B cell (primary cell): ENCODE measurements around the gene HECTD2.

Experiments used
- CTCF ChIP-seq: fragments of 200-600 bp; IDR thresholded peaks from one replicate; pipeline ENCODE4 v1.8.0; 2022; ENCODE audit warnings: antibody characterized with exemption, mild to moderate bottlenecking
- EZH2 ChIP-seq: IDR thresholded peaks from 2 replicates; pipeline ENCODE4 v1.6.1; 2012; ENCODE audit warnings: borderline replicate concordance, low read depth, mild to moderate bottlenecking, moderate library complexity, low read length; ENCODE audit not compliant: insufficient read depth, poor library complexity, severe bottlenecking

GRCh38 chr10:91418416-91418815 lies 8.3 kb downstream of the HECTD2 start:
- no peak for TF ChIP-seq CTCF
- no peak for TF ChIP-seq EZH2
